Keratinocyte (primary cell): ENCODE data around the gene WDR27. TPM values are rescaled to one million over a fixed set of nuclear protein-coding genes. Genes with fewer than 3 reads are reported as not detected.
A peak's percentile ranks its signal among the peaks of the same experiment; 100 is the strongest.

Experiments used
- DNase-seq: peaks from one replicate; pipeline ENCODE4 v3.0.0-alpha.2; 2011; ENCODE audit warnings: low read depth, missing footprints, low spot score
- FAIRE-seq: peaks from 2 replicates; lab custom pipeline; 2011; peaks lifted over from hg19 to GRCh38; lab: Jason Lieb, UNC
- H2AFZ ChIP-seq: 2 replicates; pipeline ENCODE4 v1.6.0; 2012; ENCODE audit warnings: low read length, control low read depth, inconsistent platforms; ENCODE audit not compliant: control insufficient read depth
- H3K27ac ChIP-seq: 2 replicates; pipeline ENCODE4 v1.5.1; 2011; ENCODE audit warnings: low read length; ENCODE audit not compliant: control insufficient read depth, insufficient read depth
- H3K27me3 ChIP-seq: 3 replicates; pipeline ENCODE4 v1.6.0; 2011; ENCODE audit warnings: low read length; ENCODE audit not compliant: control insufficient read depth, insufficient read depth; ENCODE audit errors: extremely low read depth
- H3K36me3 ChIP-seq, 2 experiments: 2 replicates in 1 of 2; 3 replicates in 1 of 2; pipeline ENCODE4 v1.5.1; 2011; ENCODE audit warnings: low read length in 2 of 2, mild to moderate bottlenecking in 1 of 2; ENCODE audit not compliant: control insufficient read depth in 2 of 2, insufficient read depth in 2 of 2; ENCODE audit errors: extremely low read depth in 1 of 2
- H3K4me1 ChIP-seq: 3 replicates; pipeline ENCODE4 v1.5.1; 2011; ENCODE audit warnings: low read length; ENCODE audit not compliant: control insufficient read depth, insufficient read depth; ENCODE audit errors: extremely low read depth
- H3K4me2 ChIP-seq: 3 replicates; pipeline ENCODE4 v1.6.0; 2011; ENCODE audit warnings: low read depth, low read length; ENCODE audit not compliant: control insufficient read depth, insufficient read depth; ENCODE audit errors: extremely low read depth
- H3K4me3 ChIP-seq, 3 experiments: fragments of 200-600 bp in 1 of 3; sonication (generic) in 1 of 3; 2 replicates in 2 of 3; 3 replicates in 1 of 3; pipeline ENCODE4 v1.5.1; 2011 to 2016; ENCODE audit warnings: low read length in 3 of 3, mild to moderate bottlenecking in 3 of 3, control low read depth in 2 of 3, inconsistent platforms in 1 of 3, low read depth in 1 of 3, mixed read lengths in 1 of 3, mixed run types in 1 of 3, moderate library complexity in 1 of 3; ENCODE audit not compliant: control insufficient read depth in 2 of 3, insufficient read depth in 2 of 3; ENCODE audit errors: extremely low read depth in 1 of 3
- H3K79me2 ChIP-seq: 2 replicates; pipeline ENCODE4 v1.6.0; 2012; ENCODE audit warnings: low read length; ENCODE audit not compliant: control insufficient read depth, insufficient read depth
- H3K9ac ChIP-seq: 3 replicates; pipeline ENCODE4 v1.6.0; 2011; ENCODE audit warnings: low read length; ENCODE audit not compliant: control insufficient read depth, insufficient read depth; ENCODE audit errors: extremely low read depth
- H3K9me1 ChIP-seq: 3 replicates; pipeline ENCODE4 v1.6.0; 2011; ENCODE audit warnings: low read length; ENCODE audit not compliant: control insufficient read depth, insufficient read depth; ENCODE audit errors: extremely low read depth
- H3K9me3 ChIP-seq: 2 replicates; pipeline ENCODE4 v1.5.1; 2012; ENCODE audit warnings: low read depth, low read length; ENCODE audit not compliant: control insufficient read depth
- H4K20me1 ChIP-seq: 3 replicates; pipeline ENCODE4 v1.6.0; 2011; ENCODE audit warnings: low read length; ENCODE audit not compliant: control insufficient read depth, insufficient read depth; ENCODE audit errors: extremely low read depth
- CTCF ChIP-seq, 3 experiments: IDR thresholded peaks in 1 of 3; conservative IDR thresholded peaks in 1 of 3; optimal IDR thresholded peaks in 1 of 3; 2 replicates in 2 of 3; 3 replicates in 1 of 3; pipeline versions ENCODE3 to v1.5.1; 2011; ENCODE audit warnings: low read length in 3 of 3, mild to moderate bottlenecking in 3 of 3, moderate library complexity in 2 of 3, control low read depth in 1 of 3, inconsistent platforms in 1 of 3; ENCODE audit not compliant: insufficient read depth in 2 of 3; ENCODE audit errors: extremely low read depth in 1 of 3
- EZH2 ChIP-seq: IDR thresholded peaks from one replicate; pipeline ENCODE4 v1.6.1; 2012; ENCODE audit warnings: inconsistent platforms, mild to moderate bottlenecking, low read length, moderate library complexity
- dilution Hi-C: fragments of 300-500 bp; cut with MboI; formaldehyde crosslinking; loops from one replicate; pipeline ENCODE4 v1.7.0; 2020; ENCODE audit warnings: low sequenced_read_pairs; ENCODE audit not compliant: extremely low pct_ligation_motif_present
- polyA plus RNA-seq, 5 experiments: library from polyadenylated mRNA; depleted of rRNA in 3 of 5; stranded (reverse) in 3 of 5; stranded (forward) in 1 of 5; unstranded in 1 of 5; fragments of >200 nt; gene quantifications; 1 replicate in 1 of 5; 2 replicates in 3 of 5; 3 replicates in 1 of 5; pipeline versions ENCODE4 v1.2.1 to v1.2.3, GENCODE V29; 2011 to 2012; ENCODE audit warnings: missing spikeins in 2 of 5, low read depth in 1 of 5, low replicate concordance in 1 of 5

Gene WDR27
- polyA plus RNA-seq, 1 donor (not counting 4 experiments of a cell fraction or from before 2014, with no cell fraction given): 17.8 TPM

- dilution Hi-C loops: no loop called here
- H3K4me3 ChIP-seq: peak overlapping the region; percentile 52 to 90 (median 87)
- FAIRE-seq: no peak
- peak overlapping the region; percentile 99 for H3K4me2 ChIP-seq
- TF ChIP-seq CTCF (optimal IDR thresholded peaks at IDR 0.05 in 1 of 3, IDR thresholded peaks at IDR 0.05 in 1 of 3, conservative IDR thresholded peaks at IDR 0.05 in 1 of 3; ENCODE audit: extremely low read depth in 1 of 3, insufficient read depth in 2 of 3, low read length in 3 of 3) (no peak), EZH2 (no peak)
- no peaks in the 10 kb centered on the region for H3K9me1 ChIP-seq
- H3K79me2 ChIP-seq: peaks cover 25% of the 10 kb centered on the region
- peak overlapping the region; percentile 80 for H3K9ac ChIP-seq
- DNase-seq: no peak
- H3K27me3 ChIP-seq: no peaks in the 10 kb centered on the region
- H4K20me1 ChIP-seq: peaks cover 2% of the 10 kb centered on the region
- H3K4me1 ChIP-seq: peaks cover 19% of the 10 kb centered on the region
- no peaks in the 10 kb centered on the region for H3K9me3 ChIP-seq
- peak overlapping the region; percentile 80 for H3K27ac ChIP-seq
- no peaks in the 10 kb centered on the region for H3K36me3 ChIP-seq
- H2AFZ ChIP-seq: peak overlapping the region; percentile 81
Observed at GRCh38 chr6:169723200-169723909, 21.5 kb upstream of the WDR27 start.

GRCh38 chr6:169722362-169723199, 20.8 kb upstream of the WDR27 start:
- H3K9ac ChIP-seq: peak overlapping the region; percentile 80
- DNase-seq (no peak), FAIRE-seq (peak; percentile 84)
- H2AFZ ChIP-seq: peak overlapping the region; percentile 81
- H3K9me3 ChIP-seq: no peaks in the 10 kb centered on the region
- no peaks in the 10 kb centered on the region for H3K9me1 ChIP-seq
- peaks cover 2% of the 10 kb centered on the region for H4K20me1 ChIP-seq
- dilution Hi-C loops: no loop called here
- H3K4me1 ChIP-seq: peaks cover 19% of the 10 kb centered on the region
- no peak for TF ChIP-seq CTCF (optimal IDR thresholded peaks at IDR 0.05 in 1 of 3, IDR thresholded peaks at IDR 0.05 in 1 of 3, conservative IDR thresholded peaks at IDR 0.05 in 1 of 3; ENCODE audit: extremely low read depth in 1 of 3, insufficient read depth in 2 of 3, low read length in 3 of 3)
- no peak for TF ChIP-seq EZH2
- no peaks in the 10 kb centered on the region for H3K27me3 ChIP-seq
- no peaks in the 10 kb centered on the region for H3K36me3 ChIP-seq
- peaks cover 28% of the 10 kb centered on the region for H3K79me2 ChIP-seq
- peak overlapping the region; percentile 80 for H3K27ac ChIP-seq
- H3K4me2 ChIP-seq: peak overlapping the region; percentile 99
- H3K4me3 ChIP-seq: peak overlapping the region; percentile 52 to 90 (median 87)
